GM12872 (cell line): ENCODE measurements around the gene MTHFD1L.

ENCODE experiments used
- CTCF ChIP-seq: IDR thresholded peaks from 3 replicates; pipeline ENCODE4 v1.5.1; 2011; ENCODE audit warnings: low read depth, mild to moderate bottlenecking, low read length, moderate library complexity; ENCODE audit not compliant: insufficient read depth

The MTHFD1L gene

GRCh38 chr6:151067684-151068596, 202.4 kb downstream of the MTHFD1L start:
- no peak for TF ChIP-seq CTCF

- TF ChIP-seq CTCF, result no peak
These were observed 203.3 kb downstream of the MTHFD1L start for GRCh38 chr6:151068761-151069312.

GRCh38 chr6:151069641-151070040, 204.1 kb downstream of the MTHFD1L start:
- TF ChIP-seq CTCF, result no peak

- no peak for TF ChIP-seq CTCF
These were observed 205.1 kb downstream of the MTHFD1L start for GRCh38 chr6:151070631-151071051.

- no peak for TF ChIP-seq CTCF
These were observed 205.8 kb downstream of the MTHFD1L start for GRCh38 chr6:151071295-151071694.

GRCh38 chr6:151073146-151073545, 207.6 kb downstream of the MTHFD1L start:
- TF ChIP-seq CTCF, result no peak

GRCh38 chr6:151073701-151074100, 208.2 kb downstream of the MTHFD1L start:
- no peak for TF ChIP-seq CTCF
